ENCODE data around the gene SUMF1.
"Not testable (repeated sequence)": the region's sequence is repeated elsewhere in the genome, so short reads cannot be mapped to it uniquely, and the experiment has no call there.

The SUMF1 gene

DNA sequence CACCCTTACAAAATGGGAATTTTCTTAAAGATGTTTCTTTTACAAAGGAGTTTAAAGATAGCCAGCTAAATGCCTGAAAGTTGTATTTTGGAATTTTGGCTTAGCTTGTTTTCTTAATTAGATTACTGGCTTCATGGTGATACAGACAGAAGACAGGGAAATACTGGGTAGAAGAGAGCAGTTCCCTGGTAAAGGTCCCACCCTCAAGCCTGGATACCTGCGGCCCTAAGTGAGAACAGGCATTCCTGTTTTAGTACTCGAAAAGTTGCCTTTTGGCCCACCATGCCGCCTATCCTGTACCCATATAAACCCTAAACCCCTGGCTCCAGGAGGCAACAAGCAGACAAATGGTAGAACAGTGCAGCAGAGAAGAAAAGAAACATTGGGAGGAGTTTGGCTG is 134.5 kb downstream of the SUMF1 start:
- DNase-seq: no peak

DNA sequence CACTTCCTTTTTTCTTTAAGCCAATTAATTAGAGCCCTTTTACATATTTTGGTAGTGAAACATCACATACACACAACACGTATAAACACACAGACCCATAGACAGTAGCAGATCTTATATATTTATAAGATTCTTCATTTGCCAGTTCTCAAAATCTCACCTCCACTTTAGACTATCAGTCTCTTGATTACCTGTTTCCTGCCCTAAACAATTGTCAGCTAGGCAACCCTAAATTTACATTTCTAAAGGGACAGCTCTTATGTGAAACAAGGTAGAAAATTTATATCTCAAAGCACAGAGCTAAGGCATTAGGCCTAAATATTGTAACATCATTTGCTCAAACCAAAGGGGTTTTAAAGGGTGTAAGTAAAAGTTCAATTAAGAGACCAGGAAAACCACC is 135.0 kb downstream of the SUMF1 start:
- no peak for DNase-seq

DNA sequence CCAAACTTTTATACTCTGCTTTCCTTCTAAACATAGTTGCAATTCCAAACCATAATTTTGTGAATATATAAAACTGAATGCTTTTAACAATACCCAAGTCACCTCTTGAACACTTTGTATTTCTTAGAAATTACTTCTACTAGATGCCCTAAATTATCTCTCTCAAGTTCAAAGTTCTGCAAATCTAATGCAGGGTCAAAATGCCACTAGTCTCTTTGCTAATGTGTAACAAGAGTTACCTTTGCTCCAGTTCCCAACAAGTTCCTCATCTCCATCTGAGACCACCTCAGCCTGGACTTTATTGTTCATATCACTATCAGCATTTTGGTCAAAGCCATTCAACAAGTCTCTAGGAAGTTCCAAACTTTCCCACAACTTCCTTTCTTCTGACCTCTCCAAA is 137.3 kb downstream of the SUMF1 start:
- not testable (repeated sequence) for DNase-seq

DNA sequence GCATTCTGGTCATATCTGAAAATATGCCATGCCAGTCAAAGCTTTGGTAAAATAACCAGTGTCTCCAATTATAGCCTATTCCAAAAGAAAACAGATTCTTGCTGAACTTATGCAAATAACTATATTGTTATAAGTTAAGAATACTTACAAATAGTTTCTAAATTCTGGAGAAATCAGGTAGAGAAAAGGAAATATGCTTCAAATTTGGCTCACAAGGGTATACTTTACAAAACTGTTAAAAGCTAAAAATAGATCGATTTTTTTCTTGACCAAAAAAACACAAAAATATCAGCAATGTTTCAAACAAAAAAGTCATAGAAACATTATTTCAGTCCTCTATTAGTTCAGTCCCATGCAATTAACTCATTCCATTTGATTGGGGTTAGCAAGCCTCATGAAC is 140.2 kb downstream of the SUMF1 start:
- no peak for DNase-seq

DNA sequence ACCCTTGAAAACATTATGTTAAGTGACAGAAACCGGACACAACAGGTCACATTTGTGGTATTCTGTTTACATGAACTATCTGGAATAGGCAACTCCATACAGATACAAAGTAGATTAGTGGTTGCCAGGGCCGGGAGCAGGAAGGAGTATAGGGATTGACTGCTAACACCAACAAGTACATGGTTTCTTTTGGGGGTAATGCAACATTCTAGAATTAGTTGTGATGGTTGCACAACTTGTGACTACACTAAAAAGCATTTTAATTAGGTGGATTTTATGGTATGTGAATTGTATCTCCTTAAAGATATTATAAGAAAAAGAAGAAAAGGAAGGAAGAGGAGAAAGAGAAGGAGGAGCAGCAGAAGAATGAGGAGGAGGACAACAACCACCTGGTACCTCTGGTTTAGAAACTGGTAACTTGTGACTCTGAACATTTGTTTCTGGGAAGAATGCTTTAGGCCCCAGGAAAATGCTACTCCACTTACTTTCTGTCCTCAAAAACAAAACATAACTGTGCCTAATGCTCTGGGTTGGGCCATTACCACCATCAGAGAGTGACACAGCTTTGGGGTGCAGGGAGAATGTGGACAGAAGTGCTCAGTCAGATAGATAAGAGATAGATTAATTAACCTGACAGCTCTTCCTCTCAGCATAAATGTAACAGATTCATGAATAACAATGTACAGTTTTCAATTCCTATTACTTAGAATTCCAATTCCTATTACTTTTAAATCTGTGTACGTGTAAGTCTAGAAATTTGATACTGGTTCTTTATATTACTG is 143.6 kb downstream of the SUMF1 start:
- no peak for DNase-seq

DNA sequence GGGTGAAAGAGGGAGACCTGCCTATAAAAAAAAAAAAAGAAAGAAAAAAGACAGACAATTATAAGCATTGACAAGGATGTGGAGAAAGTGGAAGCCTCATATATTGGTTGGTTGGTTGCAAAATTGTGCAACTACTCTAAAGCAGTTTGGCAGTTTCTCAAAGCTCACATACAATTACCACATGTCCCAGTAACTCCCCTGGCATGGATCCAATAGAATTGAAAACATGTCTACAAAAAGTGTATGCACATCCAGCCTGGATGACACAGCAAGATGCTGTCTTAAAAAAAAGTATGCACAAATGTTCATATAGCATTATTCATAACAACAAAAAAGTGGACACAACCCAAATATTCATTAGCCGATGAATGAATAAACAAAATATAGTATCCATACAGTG is 144.4 kb downstream of the SUMF1 start:
- no peak for DNase-seq

DNA sequence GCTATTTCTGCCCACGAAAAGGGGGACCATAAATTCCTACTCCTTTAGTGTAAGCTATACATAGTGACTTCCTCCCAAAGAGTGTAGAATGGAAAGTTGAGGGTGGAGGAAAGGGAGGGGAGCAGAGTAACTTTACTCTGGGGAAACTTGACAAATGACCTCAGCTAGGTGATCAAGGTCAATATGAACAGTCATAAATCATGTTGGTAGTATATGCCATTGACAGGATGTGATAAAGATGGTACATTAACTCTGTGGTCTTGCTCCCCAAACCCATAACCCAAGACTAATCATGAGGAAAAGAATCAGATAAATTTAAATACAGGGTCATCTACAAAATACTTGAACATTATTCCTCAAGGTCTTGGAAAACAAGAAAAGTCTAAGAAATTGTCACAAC is 145.3 kb downstream of the SUMF1 start:
- DNase-seq: no peak

DNA sequence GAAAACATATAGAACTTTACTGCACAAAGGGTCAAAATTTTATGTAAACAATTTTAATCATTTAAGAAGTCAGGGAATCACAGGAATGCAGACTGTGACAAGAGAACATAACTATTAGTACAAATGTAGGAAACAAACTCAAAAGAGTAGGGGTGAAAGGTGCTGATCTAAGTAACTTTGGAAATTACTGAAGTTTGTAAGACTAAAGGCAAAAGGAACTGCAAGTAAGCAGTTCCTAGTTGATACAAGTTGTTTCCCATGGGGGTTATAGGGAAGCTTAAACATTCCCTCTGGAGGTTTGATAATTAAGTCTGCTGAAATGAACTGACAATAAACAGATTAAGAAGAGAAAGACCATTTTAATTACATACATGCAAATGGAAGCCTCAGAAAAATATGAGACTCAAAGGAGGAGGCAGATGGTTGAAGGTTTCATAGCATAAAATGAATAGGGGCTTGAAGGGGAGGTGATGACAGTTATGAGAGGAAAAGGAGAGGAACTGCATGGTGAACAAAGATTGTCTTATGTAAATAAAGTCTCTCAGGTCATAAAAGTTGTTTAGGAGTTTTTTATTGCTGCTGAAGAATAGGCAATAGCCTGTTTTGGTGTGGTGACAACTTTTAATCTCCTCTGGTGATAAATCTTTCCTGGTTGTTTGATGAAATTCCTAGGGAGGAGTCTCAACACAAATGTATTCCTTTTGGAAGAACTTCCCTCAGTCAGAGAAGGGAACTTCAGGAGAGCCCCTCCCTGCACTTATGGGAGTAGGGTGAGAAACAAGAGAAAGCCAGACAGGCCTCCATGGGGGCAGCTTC is 146.8 kb downstream of the SUMF1 start:
- no peak for DNase-seq

DNA sequence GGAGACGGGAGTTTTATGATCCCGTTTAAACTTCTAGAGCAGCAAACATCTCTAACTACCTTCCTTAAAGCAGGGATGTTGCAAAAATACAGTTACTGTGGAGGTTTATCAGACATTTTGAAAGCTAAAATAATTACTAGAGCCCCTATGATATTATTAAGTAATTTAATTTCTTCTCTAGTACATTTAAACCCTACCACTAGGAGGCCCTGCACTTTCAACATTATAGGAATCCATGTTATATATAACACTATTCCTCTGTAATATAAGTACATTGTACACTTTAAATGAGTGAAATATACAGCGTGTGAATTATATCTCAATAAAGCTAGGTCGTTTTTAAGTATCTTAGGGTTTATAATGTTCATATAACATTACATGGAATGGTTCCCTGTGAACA is 152.4 kb downstream of the SUMF1 start:
- no peak for DNase-seq

DNA sequence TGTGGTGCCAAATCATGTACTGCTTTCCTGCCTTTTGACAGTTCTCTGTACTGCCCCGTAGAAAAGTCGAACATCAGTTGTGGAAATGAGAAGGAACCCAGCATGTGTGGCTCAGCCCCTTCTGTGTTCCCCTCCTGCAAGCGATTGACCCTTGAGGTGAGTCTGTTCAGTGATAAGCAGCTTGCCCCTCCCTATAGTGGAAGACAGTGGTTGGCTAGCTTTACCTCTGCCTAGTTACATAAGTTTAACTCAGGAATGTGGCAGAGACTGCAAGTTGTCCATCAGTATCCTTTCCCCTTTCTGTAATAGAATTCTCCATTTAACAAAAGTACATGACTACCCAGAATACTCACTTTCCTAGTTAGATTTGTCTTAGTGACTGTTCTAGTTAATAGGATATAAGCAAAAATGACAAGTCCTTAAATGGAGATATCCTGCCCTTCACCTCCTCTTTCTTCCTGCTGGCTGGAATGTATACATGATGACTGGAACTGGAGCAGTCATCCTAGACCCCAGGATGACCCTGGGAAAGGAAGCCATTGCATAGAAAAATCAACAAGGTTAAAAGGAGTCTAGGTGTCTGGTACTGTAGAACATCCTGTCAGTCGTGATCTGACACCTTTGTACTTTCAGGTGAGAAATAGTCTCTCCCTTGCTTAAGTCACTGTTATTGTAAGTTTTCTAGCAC is 153.3 kb downstream of the SUMF1 start:
- no peak for DNase-seq

DNA sequence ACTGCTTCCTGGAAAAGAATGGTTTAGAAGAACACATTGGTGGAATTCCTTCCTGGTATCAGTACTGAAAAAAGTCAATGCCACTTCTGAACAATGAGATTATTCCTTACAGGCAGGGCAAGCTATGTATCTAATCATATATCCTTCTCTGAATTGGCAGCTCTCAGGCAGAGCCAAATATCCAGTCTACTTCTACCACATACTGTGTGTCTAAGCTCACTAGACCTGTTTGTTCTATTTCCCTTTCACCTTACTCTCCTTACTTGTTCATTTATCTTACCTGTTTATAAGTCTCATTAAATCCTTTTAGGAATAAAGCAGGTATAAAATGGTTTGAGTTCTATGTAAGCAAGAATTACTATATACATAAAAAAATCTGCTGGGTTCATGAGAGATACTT is 155.6 kb downstream of the SUMF1 start:
- DNase-seq: no peak

Data from activated T-cell treated with anti-CD3 and anti-CD28 coated beads for 4 hours (primary cell).